ENCODE data around the gene TGFA. TPM values are rescaled to one million over a fixed set of nuclear protein-coding genes. Genes with fewer than 3 reads are reported as not detected.

The TGFA gene
- total RNA-seq, 1 experiment from 2014 or later: 50.1 TPM

- peaks cover 2 to 5% of the 10 kb centered on the region in 2 experiments; a peak in 1 of 4 replicates for H3K4me1 ChIP-seq (ENCODE audit: control insufficient read depth in 1 of 2, insufficient read depth in 2 of 2, low read length in 2 of 2)
- no peaks in the 10 kb centered on the region for H4K20me1 ChIP-seq (ENCODE audit: insufficient read depth)
- no peak for ATAC-seq
- H3K27me3 ChIP-seq (ENCODE audit: insufficient read depth, low read length): no peaks in the 10 kb centered on the region
- no peaks in the 10 kb centered on the region for H3K36me3 ChIP-seq (ENCODE audit: control insufficient read depth in 1 of 2, insufficient read depth in 2 of 2, low read length in 2 of 2)
- ChIA-PET RAD21 (ENCODE audit: low non-redundant PET in 1 of 2, low total read pairs in 2 of 2, uncharacterized antibody in 2 of 2, unreplicated experiment in 2 of 2) (no interaction called here), CTCF (interaction anchor here (1.3 kb wide), 1 partner anchor 23 kb away, joined by 5 read pairs; no protein-coding TSS in a partner anchor), POLR2A (no interaction called here)
- H3K4me3 ChIP-seq (replicated peaks in 1 of 2; ENCODE audit: low read depth in 1 of 2, low read length in 2 of 2): no peak overlapping the region
- H2AFZ ChIP-seq (ENCODE audit: low read depth, low read length, poor library complexity, severe bottlenecking): no peak overlapping the region
- no peaks in the 10 kb centered on the region for H3K9me3 ChIP-seq (ENCODE audit: control insufficient read depth in 1 of 2, insufficient read depth in 1 of 2, low read depth in 1 of 2, low read length in 2 of 2)
- H3K79me2 ChIP-seq (ENCODE audit: insufficient read depth, low read length): no peaks in the 10 kb centered on the region; the same call in 1 of the 2 replicates
- TF ChIP-seq JUND (IDR thresholded peaks at IDR 0.05) (no peak), CTCF (IDR thresholded peaks at IDR 0.05 in 2 of 3, conservative IDR thresholded peaks at IDR 0.05 in 1 of 3; ENCODE audit: borderline replicate concordance in 1 of 3, insufficient read depth in 1 of 3, low read depth in 2 of 3, low read length in 2 of 3) (no peak), SIN3A (IDR thresholded peaks at IDR 0.05; ENCODE audit: low read depth) (no peak), SP1 (IDR thresholded peaks at IDR 0.05; ENCODE audit: low read depth) (no peak), SRF (IDR thresholded peaks at IDR 0.05; ENCODE audit: low read depth) (no peak), ELF1 (IDR thresholded peaks at IDR 0.05; ENCODE audit: borderline replicate concordance, low read depth) (no peak)
- H3K27ac ChIP-seq (ENCODE audit: low read depth, low read length): no peak overlapping the region
- no peak for DNase-seq (ENCODE audit: low read depth, low spot score)
- intact Hi-C loops (cut with micrococcal nuclease): no loop called here
- BruUV-seq (replicated peaks): no TSS peak
- no peak overlapping the region for H3K4me2 ChIP-seq (ENCODE audit: low read length)
- H3K9me2 ChIP-seq (ENCODE audit: insufficient read depth): no peaks in the 10 kb centered on the region
- H3K9ac ChIP-seq (ENCODE audit: low read length): no peak overlapping the region
Observed at GRCh38 chr2:70475266-70475665, 78.4 kb downstream of the TGFA start.

GRCh38 chr2:70474256-70474848, 79.3 kb downstream of the TGFA start:
- no TSS peak for BruUV-seq (replicated peaks)
- Histone ChIP-seq H3K9me3 (ENCODE audit: control insufficient read depth in 1 of 2, insufficient read depth in 1 of 2, low read depth in 1 of 2, low read length in 2 of 2) (no peaks in the 10 kb centered on the region), H3K27ac (ENCODE audit: low read depth, low read length) (no peak overlapping the region), H3K4me3 (replicated peaks in 1 of 2; ENCODE audit: low read depth in 1 of 2, low read length in 2 of 2) (no peak overlapping the region), H3K79me2 (ENCODE audit: insufficient read depth, low read length) (peaks cover 4% of the 10 kb centered on the region; the same call in 1 of the 2 replicates), H3K36me3 (ENCODE audit: control insufficient read depth in 1 of 2, insufficient read depth in 2 of 2, low read length in 2 of 2) (no peaks in the 10 kb centered on the region), H3K4me1 (ENCODE audit: control insufficient read depth in 1 of 2, insufficient read depth in 2 of 2, low read length in 2 of 2) (peaks cover 2 to 5% of the 10 kb centered on the region in 2 experiments; a peak in 1 of 4 replicates), H4K20me1 (ENCODE audit: insufficient read depth) (no peaks in the 10 kb centered on the region), H3K9me2 (ENCODE audit: insufficient read depth) (no peaks in the 10 kb centered on the region), H3K4me2 (ENCODE audit: low read length) (no peak overlapping the region), H3K27me3 (ENCODE audit: insufficient read depth, low read length) (no peaks in the 10 kb centered on the region), H3K9ac (ENCODE audit: low read length) (no peak overlapping the region), H2AFZ (ENCODE audit: low read depth, low read length, poor library complexity, severe bottlenecking) (no peak overlapping the region)
- no peak for DNase-seq (ENCODE audit: low read depth, low spot score)
- TF ChIP-seq EZH2 (IDR thresholded peaks at IDR 0.05) (no peak), CEBPB (IDR thresholded peaks at IDR 0.05; ENCODE audit: low read depth) (no peak), JUND (IDR thresholded peaks at IDR 0.05) (no peak), POLR2A (IDR thresholded peaks at IDR 0.05; ENCODE audit: borderline replicate concordance, extremely low read depth, insufficient read depth, insufficient read length) (no peak), REST (IDR thresholded peaks at IDR 0.05; ENCODE audit: low read depth) (no peak), ZNF274 (IDR thresholded peaks at IDR 0.05; ENCODE audit: low read depth, low read length) (no peak), SRF (IDR thresholded peaks at IDR 0.05; ENCODE audit: low read depth) (no peak)
- intact Hi-C loops (cut with micrococcal nuclease): no loop called here
- ChIA-PET RAD21 (ENCODE audit: low non-redundant PET in 1 of 2, low total read pairs in 2 of 2, uncharacterized antibody in 2 of 2, unreplicated experiment in 2 of 2) (no interaction called here), POLR2A (no interaction called here), CTCF (no interaction called here)
- no peak for ATAC-seq

All from HCT116 (cell line).